GM13977 (cell line): ENCODE measurements around the gene KCNQ5.

Source experiments
- DNase-seq: peaks from one replicate; pipeline ENCODE4 v3.0.0; 2012; ENCODE audit warnings: low spot score
- CTCF ChIP-seq: IDR thresholded peaks from 2 replicates; pipeline ENCODE4 v1.5.1; 2012; ENCODE audit warnings: mild to moderate bottlenecking, control low read depth; ENCODE audit not compliant: insufficient read depth; ENCODE audit errors: extremely low read depth, missing control alignments
- in situ Hi-C: fragments of 300-500 bp; cut with MboI; formaldehyde crosslinking; loops from one replicate; pipeline ENCODE4 v1.12.0; 2022; ENCODE audit warnings: low sequenced_read_pairs, low pct_unique_long_range_greater_than_20kb, mixed read lengths, inconsistent platforms; ENCODE audit not compliant: unreplicated experiment

KCNQ5 gene

GRCh38 chr6:73123632-73124329 lies 501.9 kb downstream of the KCNQ5 start:
- TF ChIP-seq CTCF, result no peak
- DNase-seq, result peak; percentile 14
- in situ Hi-C loops, result loop anchor here (10.0 kb wide), 1 partner anchor 489 kb away; no protein-coding TSS in a partner anchor

- peak; percentile 58 for DNase-seq
- in situ Hi-C loops, result loop anchor here (10.0 kb wide), 1 partner anchor 495 kb away; no protein-coding TSS in a partner anchor
- TF ChIP-seq CTCF, result peak; percentile 100
Measured at GRCh38 chr6:73129653-73130443, 508.0 kb downstream of the KCNQ5 start.

- in situ Hi-C loops, result no loop called here
- DNase-seq, result no peak
Measured at GRCh38 chr6:73131706-73132105, 509.8 kb downstream of the KCNQ5 start.

GRCh38 chr6:73134588-73134987 lies 512.7 kb downstream of the KCNQ5 start:
- in situ Hi-C loops, result no loop called here
- DNase-seq, result no peak
- peak; percentile 43 for TF ChIP-seq CTCF

More at GRCh38 chr6:73131706-73132105, 509.8 kb downstream of the KCNQ5 start:
- no peak for TF ChIP-seq CTCF

DNA sequence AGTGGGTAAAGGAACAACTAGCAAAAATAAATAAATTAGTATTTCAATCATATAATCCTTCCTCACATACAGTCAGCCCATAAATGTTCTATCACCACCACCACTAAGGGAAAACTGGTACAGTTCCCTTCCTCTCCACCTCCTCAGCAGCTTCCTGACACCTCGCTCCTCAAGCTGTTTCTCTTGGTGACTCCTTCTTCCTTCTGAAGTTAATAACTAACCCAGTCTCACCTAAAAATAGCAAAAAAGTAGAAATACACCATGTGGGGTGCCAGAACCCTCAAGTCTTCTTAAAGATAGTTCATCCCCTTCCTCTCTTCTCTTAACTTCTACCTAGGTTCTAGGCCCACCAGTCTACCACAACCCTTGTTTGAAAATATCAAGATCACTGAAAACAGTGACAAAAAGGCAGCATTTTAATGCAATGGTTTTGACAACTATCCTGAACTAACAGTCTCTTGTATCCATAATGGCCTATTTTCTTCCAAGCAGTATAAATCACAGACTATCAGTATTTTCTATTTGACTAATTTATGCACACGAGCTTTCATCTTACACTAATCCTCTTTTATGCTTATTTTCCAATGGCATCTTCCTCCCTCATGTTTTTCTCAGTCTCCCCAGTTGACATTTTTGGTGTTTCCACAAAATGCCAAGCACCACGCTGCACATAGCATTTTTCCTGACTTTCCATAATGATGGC lies 518.0 kb downstream of the KCNQ5 start:
- in situ Hi-C loops, result no loop called here
- no peak for TF ChIP-seq CTCF
- DNase-seq, result no peak

DNA sequence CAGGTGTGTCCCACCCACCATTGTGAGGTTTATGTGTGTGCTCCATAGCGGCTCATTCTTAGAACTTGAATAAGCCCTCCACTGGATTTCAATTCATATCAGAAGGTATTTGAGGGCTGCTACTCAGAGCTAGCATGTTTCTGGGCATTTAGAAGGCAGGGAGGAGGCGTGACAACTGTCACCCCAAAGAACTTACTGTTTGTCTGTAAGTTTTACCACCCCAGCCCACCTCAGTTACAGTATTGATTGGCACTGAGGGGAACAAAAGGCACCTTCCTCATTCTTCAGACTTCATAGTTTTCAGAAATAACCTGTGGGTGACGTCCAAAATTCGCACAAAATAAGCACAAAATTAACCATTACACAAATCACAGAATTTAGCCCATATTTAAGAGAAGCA lies 521.7 kb downstream of the KCNQ5 start:
- no peak for DNase-seq
- in situ Hi-C loops, result no loop called here
- TF ChIP-seq CTCF, result no peak
